NCI-H187 treated with DMSO at 0.1 percent for 48 hours (cell line): ENCODE measurements around the gene ERCC4.
"Not testable (repeated sequence)": the region's sequence is repeated elsewhere in the genome, so short reads cannot be mapped to it uniquely, and the experiment has no call there.

Experiments used
- DNase-seq: peaks from one replicate; lab custom pipeline; 2025; lab: John Stamatoyannopoulos, UW

The ERCC4 gene

DNA sequence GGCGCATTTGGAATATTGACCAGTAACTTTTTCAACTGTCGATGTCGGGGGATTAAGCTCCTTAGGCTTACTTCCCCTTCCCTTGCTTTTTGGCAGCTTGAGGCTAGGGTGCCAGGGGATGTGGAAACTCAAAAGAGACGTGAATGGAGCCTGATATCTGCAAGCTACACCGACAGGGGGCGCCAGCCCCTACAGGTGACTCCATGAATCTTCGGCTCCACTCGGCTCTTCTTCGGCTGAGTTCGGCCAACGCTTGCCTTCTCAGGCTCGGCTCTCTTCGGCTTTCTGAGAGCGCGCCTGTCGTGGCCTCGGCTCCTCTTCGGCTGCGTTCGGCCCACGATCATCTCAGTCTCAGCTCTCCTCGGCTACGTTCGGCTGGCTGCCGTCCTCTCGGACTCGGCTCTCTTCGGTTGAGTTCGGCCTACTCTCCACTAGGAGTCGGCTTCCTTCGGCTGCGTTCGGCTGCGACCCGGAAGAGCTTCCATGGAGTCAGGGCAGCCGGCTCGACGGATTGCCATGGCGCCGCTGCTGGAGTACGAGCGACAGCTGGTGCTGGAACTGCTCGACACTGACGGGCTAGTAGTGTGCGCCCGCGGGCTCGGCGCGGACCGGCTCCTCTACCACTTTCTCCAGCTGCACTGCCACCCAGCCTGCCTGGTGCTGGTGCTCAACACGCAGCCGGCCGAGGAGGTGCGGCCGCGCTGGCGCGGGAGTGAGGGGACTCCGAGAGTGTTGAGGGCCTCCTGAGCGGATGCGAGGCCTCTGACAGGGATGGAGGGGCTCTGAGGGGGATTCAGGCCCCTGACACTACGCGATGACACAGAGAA, at the start of gene ERCC4:
ERCC4 (plus strand) TSS at position 472 of the 827 bp plus-strand sequence; CDS start at position 484, 12 bp downstream.
- peak; percentile 87 for DNase-seq

DNA sequence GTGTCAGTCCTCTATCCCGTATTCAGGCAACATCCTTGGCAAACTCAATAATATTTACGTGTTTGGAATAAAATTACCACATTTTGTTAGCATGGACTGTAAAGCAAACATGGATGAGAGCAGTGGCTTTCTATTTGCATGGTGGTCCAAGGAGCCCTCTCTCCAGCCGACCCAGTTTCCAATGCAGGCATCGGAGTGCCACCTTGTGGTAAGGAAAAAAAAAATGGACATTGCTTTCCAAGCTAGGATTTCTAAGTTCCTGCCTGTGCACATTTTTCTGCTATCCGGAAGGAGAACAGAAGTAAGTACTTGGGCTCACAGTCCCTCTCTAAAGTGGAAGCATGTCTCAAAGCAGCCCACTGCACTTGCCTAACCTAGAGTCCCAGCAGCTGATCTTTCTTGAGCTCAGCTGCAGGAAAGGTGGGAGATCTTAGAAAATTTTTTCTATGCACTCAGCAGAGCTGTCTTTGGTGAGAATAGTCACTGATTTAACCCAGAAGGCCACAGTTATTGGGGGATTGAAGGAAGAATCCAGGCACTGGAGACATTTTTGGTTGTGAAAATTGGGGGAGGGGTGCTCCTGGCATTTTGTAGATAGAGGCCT, 46.0 kb upstream of the ERCC4 start:
- DNase-seq: no peak

DNA sequence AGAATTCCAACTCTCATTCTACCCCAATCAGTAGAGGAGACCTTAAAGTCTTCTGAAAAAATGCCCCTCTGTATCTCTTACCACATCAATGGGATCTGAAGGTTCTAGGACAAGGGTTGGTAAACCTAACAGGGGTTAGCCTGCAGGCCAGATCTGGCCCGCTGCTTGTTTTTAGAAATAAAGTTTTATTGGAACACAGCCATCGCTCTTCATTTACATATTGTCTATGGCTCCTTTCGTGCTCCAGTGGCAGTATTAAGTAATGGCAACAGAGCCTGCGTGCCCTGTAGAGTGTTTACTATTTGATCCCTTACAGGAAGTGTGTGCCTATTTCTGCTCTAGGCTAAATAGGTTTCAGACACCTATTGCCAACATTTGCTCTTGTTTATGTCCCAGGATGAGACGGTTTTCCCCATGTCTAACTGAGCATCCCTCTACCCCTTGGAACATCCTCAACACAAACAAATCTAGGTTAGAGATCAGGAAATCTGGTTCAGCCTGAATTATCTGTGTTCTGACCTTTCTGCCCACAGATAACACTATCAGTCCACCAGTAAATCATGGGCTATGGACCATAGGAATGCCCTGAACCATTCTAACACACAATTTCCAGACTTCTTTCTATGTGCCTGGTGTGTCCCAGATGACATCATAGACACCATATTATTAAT, 44.2 kb upstream of the ERCC4 start:
- DNase-seq: no peak

DNA sequence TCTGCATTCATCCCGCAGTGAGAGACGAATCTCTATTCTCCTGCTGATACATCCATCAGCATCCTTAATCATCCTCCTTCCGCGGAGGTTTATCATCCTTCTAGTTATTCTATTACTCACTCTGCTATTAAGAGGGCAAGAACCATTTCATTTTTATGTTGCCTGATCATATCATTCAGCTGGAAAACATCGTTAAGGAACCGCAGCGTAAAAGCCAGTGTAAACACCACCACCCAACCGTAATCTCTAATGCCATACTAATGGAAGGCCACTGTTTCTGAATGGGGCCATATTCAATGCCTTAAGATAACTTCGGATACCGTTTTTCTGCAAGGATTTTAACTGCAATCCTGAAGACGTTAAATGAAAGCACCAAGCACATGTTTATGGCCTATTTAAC, 36.7 kb upstream of the ERCC4 start:
- DNase-seq: no peak

DNA sequence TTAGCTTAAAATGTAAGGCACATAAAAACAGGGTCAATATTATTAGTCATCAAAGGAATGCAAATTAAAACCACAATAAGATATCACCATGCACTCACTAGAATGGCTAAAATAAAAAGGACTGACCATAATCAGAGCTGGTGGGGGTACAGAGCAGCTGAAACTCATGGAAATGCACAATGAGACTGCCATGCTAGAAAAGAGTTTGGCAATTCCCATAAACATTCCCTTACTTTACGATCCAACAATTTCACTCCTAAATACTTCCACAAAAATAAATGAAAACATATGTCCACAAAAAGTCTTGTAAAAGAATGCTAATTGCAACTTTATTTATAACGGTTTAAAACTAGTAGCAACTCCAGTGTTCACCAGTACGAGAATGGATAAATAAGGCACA, 36.1 kb upstream of the ERCC4 start:
- no peak for DNase-seq

DNA sequence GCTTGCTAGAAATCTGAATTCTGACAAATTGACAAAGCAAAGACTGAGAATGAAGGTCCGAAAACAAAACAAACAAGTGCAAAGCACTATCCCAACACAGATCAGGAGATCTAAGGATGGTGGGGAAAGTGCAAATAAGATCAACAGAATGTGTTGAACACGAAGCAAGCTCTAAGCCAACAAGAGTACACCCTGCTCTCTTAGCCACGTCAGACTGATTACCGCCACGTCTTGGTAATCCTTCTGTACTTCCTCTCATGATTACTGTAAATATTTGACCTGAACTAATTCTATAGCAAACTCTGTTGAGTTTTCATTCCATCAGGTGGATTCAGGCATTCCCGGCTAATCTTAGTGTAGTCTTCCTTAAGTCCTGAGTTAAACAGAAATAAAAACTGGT, 34.3 kb upstream of the ERCC4 start:
- DNase-seq: no peak

DNA sequence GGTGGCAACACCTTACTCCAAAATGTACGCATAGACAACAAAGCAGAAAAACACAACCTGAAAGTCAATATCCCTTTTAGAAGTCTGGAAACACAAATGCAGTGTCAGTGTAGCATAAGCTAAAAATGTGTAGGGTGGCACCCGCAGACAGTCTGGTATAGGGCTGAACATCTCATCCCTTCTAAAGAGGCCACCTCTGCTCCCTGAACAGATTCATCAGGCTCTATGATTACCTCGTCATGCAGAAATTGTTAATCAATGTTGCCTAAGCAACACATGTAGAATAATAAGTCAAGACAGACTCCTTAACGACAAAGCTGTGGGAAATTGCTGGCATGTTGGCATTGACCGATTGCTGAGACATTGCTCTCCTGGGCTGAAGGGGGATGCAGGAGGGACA, 33.3 kb upstream of the ERCC4 start:
- no peak for DNase-seq

DNA sequence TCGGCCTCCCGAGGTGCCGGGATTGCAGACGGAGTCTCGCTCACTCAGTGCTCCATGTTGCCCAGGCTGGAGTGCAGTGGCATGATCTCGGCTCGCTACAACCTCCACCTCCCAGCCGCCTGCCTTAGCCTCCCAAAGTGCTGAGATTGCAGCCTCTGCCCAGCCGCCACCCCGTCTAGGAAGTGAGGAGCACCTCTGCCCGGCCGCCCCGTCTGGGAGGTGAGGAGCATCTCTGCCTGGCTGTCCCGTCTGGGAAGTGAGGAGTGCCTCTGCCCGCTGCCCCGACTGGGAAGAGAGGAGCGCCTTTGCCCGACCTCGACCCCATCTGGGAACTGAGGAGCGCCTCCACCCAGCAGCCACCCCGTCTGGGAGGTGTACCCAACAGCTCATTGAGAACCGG, 30.6 kb upstream of the ERCC4 start:
- DNase-seq: not testable (repeated sequence)

DNA sequence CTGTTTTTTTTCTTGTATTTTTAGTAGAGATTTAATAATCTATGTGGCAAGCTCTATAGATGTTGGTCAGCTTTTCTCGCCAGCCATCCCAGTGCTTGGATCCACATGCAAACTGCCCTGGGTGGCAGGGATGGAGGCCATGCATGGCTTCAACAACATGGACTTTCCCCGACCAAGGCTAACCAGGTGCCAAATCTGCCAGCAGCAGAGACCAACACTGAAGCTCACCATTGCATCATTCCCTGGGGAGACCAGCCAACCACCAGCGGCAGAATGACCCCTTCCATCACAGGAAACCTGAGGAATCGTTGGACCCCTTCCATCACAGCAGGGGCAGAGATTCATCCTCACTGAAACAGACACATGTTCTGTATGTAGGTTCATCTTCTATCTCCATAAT, 27.7 kb upstream of the ERCC4 start:
- DNase-seq: no peak

DNA sequence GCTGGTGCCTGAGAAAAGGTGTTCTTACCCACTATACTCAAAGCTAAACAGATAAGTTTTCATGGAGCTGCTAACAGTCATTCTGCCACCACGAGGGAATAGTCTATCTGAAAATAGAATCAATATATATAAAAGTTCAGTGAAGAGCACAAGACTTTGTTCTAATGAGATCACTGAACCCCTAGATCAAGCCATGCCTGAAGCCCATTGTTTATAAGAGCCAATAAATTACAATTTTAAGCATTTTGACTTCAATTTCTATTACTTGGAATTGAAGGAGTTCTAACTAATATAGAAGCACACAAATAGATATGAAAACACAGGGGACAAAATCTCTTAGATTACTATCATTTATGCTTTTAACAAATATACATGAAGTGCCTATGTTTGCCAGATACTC, 24.4 kb upstream of the ERCC4 start:
- DNase-seq: no peak

DNA sequence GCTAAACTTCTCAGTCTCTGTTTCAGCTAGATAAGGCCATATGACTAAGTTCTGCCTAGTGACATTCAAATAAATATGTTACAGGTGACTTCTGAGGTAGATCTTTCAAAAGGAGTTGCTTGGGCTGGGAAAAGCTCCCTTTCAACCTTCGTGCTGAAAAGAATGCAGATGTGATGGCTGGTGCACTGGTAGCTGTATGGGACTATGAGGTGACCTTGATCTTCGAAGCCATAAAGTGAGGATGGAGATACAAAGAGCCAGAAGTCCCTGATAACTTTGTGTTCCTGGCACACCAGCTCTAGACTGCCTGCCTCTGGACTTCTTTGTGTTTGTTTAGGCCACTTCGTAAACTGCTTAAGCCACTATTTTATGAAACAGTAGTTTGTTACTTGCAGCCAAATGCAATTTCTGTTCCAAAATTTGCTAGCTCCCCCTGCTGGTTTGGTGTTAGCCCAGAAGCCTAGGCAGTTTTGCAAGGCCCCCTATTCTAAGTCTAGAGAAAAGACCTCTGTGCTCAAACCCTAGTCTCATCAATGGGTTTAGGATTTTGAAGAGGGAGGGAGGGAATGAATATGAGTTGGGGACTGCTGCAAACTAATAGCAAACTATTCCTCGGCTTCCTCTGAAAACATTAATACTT, 23.3 kb upstream of the ERCC4 start:
- DNase-seq: no peak

DNA sequence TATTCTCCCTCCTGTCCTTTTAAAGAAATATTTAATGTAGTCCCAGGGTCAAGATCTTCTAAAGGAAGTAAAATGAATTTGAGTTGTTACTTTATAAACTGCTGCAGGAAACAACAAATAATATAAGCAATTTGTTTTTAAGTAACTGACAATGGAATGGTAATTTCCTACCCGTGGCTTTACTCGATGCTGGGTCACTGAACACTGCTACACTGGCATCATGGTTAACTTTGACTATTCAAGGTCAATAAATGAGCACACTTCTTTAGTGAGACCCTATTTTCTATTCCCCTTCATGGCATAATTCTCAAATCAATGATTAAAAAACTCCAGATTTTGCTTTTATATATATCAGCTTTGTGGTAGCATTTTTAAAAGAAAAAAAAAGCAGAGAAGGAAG, 22.1 kb upstream of the ERCC4 start:
- DNase-seq: no peak

DNA sequence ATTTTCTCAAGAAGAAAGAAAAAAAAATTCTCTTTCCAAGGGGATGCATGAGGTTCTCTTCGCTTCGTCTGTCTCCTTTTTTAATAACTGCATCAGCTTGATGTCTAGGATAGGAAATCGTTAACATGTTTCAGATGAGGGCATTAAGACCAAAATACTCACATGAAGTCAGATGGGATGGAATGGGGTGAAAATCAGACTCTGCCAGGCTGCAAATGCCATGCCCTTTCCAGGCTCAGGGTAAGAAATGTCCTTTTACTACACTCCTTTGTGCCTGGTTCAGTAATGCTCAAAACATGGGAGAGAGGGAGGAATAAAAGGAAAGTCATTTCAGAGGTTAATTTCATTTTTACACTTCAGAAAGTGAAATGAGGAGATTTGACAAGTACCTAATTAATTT, 21.7 kb upstream of the ERCC4 start:
- no peak for DNase-seq

DNA sequence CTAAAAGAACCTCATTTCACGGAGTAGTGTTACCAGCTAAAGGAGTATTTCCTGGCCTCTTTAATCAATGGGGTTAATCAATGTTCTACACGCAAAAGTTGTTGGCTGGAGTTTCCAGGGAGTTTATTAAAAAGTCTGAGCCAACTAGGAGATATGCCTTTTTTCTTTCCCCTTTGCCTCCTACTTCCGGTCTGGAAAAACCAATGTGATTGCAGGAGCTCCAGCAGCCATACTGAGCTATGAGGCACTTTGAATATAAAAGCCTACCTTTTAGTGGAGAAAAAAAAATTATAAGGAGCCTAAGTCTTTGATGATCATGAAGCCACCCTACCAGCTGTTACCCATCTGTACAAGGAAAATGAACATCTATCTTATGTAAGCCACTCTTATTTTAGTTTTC, 17.9 kb upstream of the ERCC4 start:
- DNase-seq: no peak

DNA sequence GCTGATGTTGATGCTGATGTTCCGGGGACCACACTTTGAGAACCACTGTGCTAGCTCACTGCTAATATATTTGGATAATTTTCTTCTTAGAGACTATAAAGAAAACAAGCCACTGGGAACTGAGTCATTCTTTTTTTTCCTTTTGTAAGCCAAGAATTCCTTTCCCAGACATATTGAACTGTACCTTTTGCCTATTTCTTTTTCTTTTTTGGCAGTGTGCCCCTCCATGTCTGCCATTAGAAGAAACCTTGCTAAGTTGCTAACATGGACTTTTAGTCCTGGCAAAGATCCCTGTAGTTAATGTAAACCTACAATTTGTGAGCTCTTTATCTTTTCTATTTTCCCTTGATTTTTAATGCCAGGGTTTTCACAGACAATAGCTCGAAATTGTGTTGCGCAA, 17.3 kb upstream of the ERCC4 start:
- no peak for DNase-seq

DNA sequence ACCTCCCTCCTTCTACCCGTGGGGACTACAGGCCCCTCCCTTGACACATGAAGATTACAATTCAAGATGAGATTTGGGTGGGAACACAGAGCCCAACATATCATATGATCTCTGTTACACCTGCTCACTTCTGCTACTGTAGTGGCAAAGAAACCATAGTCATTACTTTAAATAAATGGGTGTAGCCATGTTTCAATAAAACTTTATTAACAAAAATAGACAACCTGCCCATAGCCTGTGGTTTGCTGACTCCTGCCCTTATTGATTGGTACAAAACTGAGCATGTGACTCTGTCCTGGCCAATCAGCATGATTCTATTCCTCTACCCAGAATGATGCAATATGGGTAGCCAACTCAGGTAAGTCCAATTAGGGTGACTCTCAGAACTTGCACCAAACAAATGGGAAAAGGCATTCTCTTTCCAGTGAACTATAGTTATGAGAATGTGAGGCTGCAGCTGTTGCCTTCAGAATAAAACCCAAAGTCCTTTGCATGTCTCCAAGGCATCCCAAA, 15.7 kb upstream of the ERCC4 start:
- no peak for DNase-seq

DNA sequence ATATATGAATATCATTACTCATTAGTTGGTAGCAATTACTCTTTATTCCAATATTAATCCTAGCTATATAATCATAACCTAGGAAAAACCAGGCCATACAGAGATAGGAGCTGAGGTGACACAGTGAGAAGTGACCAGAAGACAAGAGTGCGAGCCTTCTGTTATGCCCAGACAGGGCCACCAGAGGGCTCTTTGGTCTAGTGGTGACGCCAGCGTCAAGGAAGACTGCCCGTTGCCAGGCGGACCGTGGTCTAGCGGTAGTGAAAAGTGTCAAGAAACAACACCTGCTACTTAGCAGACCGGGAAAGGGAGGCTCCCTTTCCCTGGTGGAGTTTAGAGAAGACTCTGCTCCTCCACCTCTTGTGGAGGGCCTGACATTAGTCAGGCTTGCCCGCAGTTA, 15.1 kb upstream of the ERCC4 start:
- DNase-seq: not testable (repeated sequence)

DNA sequence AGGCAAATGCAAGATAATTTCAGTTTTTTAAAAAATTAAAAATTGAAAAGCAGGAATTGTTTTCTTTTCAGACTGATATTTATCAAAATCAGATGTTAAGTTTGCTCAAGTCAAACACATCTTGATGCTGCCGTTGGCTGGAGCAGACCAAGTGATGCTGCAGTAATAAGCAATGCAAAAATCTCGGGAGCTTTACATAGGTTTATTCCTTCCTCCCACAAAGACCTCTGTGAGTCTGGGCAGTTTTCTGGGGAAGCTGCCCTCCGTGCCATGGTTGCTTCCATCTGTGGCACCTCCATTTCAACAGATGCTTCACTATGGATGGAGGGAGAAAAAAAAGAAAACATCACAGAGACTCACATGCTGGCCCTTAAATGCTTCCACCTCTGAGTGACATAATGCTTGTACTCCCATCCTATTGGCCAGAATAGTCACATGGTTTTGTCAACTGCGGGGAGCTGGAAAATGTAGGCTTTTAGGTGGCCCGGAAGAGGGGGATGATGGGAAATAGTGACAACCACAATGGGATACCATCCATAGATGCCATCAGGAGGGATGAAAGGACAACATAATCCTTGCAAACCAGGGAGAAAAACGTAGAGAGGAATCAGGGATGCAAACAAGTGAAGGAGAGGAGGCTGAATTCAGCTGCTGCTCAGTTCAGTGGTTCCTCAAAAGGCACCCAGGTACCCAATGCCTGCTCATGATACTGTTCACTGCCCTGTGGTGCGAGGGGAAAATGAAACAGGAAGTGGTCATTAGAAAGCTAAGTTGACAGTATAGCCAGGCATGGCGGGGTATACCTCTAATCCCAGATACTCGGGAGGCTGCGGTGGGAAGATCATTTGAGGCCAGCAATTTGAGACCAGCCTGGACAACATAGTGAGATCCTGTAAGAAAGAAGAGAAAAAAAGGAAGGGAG, 13.5 kb upstream of the ERCC4 start:
- DNase-seq: no peak

DNA sequence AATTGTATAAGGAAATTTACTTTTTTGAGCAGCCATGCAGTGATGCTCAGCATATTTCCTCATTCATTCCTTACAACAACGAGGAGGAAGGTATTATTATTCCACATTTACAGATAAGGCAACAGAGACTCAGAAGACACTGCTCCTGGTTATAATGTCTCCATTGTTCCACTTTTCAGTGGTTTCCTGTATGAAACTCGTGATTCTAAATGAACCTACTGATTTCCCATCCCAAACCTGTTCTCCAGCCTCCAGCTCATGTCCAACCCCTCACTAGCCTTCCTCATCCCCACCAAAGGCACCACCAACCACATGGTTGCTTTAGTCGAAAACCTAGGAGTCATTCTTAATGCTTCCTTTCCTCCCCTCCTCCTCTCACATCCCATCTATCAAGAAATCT, 12.5 kb upstream of the ERCC4 start:
- no peak for DNase-seq

DNA sequence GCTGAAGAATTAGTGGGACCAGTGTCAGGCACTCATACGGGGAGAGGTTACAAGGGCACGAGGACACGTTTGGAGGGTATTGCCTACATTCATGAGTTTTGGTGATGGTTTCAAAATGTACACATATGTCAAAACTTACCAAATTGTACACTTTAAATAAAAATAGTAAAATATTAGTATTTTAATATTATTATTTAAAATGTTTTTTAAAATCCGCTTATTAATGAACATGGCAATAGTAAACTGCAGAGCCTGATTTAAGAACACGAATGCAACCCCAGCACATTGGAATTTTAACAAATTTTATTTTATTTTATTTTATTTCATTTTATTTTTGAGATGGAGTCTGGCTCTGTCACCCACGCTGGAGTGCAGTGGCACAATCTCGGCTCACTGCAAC, 10.9 kb upstream of the ERCC4 start:
- no peak for DNase-seq

DNA sequence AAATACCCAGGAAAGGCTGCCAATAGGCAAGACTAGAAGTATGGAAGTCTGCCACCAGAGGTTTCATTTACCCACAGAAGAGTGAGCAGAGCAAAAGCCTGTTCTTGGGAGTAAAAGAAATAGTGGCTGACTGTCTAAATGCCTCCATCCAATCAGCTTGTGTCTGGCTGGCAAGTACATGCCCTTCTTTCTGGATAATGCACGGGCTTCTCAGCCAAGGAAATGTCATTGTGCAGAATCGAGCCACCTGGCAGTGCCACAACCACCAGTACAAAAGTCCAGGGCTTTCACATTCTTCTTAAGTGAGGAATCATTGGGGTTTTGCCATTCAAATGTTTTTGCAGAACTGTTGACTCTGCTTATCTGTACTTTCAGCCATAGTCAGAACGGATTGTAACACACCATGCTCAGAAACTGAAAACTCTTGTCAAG, 10.1 kb upstream of the ERCC4 start:
- no peak for DNase-seq
